Retina (tissue), 1 donor: ENCODE results near the gene CLEC18A.
"Not testable (repeated sequence)": the region's sequence is repeated elsewhere in the genome, so short reads cannot be mapped to it uniquely, and the experiment has no call there.

Experiments
- DNase-seq: peaks from one replicate; pipeline ENCODE4 v3.0.0-alpha.2; 2016

The CLEC18A gene

DNA sequence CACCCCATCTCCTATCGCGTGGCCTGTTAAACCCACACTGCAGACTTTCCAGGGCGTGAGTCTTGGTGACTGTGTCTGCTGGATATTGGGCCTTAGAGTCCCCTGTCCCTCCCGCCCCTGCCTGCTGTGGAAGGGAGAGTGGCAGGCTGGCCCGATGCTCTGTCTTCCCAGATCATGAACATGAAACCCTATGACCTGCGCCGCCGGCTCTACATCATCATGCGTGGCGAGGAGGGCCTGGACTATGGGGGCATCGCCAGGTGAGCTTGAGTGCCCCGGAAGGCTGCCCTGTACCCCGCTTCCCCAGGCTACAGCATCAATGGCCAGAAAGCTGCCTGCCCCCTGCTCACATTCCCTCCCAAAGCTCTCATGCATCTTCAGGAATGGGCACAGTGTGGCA, 19.5 kb upstream of the CLEC18A start:
- DNase-seq: no peak

DNA sequence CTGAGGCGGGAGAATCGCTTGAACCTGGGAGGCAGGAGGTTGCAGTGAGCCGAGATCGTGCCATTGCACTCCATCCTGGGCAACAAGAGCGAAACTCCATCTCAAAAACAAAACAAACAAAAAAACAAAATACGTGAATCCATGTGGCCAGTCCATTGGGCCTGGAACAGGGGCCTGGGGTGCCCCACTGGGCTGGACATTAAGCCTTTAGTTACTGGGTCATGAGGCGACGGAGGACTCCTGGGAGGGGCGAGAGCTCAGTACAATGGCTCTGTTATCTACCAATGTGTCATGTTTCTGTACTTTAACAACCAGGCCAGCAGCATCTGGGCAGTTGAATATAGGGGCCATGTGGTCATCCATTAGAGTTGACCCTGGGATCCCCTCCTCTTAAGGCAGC, 18.9 kb upstream of the CLEC18A start:
- no peak for DNase-seq

DNA sequence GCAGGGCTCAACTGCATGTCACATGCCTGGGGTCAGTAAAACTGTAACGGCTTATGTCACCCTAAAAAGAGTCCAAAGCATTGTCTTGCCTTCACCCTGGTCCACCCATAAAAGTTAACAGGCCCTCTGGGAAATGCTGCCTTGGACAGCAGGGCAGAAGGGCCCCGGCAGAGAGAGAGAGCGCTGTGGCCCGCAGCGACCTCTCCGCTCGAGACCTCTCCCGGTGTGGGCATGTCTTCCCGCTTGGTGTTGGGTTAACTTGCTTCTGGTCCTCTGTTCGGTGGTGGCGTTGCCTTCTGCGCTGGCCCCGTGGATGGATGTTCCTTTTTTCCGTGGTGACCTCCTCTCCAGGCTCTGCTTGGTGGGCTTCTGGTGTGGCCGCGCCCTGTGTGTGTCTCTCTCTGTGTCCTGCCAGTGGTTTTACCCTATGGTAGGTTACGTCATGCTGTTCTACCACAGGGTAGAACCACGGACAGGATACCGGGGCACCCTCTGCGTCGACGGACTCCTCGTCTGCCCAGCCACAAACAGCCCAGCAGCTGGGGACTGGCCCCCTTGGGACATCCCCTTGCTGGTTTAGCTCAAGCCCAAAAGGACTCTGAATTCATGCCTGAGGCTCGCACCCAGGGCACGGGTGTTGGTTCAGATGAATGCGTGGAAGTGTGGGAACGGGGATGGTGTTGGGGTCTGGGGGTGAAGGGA, 18.3 kb upstream of the CLEC18A start:
- DNase-seq: no peak

DNA sequence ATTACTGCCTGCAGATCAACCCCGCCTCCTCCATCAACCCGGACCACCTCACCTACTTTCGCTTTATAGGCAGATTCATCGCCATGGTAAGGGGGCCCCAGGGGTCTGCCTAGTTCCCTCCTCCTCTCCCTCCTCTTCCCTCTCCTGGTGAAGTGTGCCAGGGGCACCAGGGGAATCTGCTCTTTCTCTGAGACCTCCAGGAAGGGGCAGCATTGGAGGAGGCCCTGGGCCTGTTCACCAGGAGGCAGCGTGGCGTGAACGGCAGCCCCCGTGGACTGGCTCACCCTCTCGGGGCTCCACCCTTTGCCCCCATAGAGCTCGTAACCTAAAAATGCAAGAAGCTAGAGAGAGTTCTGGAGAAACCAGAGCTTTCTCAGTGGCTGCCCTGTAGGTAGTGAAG, 17.1 kb upstream of the CLEC18A start:
- no peak for DNase-seq

DNA sequence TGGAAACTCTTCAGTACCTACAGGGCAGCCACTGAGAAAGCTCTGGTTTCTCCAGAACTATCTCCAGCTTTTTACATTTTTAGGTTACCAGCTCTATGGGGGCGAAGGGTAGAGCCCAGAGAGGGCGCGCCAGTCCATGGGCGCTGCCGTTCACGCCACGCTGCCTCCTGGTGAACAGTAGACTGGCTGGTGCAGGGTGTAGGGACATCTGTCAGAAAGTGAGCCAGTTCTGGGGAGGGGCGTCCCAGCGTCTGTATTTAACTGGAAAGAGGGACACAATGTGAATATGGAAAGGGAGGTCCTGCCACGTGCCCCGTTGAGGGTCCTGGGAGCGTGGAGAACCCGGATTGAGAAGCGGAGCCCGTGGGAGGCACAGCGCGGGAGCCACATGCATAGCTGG, 16.4 kb upstream of the CLEC18A start:
- no peak for DNase-seq

DNA sequence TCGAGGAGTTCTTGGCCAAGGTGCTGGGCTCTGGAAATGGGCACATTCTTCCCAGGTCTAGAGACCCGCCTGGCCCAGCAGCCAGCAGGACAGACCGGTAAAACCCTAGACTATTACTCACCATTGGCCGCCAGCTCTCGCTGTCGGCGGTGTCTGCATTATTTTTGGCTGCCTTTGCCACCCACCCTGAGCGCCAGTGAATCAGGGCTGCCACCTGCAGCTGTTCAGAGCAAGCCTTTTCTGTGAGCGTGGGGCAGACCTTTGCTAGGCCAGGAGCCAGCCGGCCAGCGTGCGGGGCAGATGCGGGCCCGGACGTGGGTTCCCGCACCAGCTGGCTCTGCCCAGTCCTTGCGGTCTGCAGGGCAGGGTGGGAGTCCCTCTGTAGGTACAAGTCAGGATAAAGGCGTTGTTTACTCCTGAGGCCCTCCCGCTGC, 15.8 kb upstream of the CLEC18A start:
- no peak for DNase-seq

DNA sequence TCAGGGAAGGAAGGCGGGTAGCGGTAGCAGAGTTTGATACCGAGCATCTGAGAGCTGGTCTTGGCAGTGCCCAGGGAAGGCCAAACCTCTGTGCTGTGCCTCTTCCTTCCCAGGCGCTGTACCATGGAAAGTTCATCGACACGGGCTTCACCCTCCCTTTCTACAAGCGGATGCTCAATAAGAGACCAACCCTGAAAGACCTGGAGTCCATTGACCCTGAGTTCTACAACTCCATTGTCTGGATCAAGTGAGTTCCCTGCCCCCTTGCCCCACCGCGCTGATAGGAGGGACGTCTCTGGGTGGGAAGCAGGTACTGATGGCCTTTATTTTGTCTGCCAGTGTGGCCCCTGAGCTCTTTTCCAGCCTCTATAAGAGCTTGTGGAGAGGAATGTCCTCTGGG, 15.4 kb upstream of the CLEC18A start:
- no peak for DNase-seq

DNA sequence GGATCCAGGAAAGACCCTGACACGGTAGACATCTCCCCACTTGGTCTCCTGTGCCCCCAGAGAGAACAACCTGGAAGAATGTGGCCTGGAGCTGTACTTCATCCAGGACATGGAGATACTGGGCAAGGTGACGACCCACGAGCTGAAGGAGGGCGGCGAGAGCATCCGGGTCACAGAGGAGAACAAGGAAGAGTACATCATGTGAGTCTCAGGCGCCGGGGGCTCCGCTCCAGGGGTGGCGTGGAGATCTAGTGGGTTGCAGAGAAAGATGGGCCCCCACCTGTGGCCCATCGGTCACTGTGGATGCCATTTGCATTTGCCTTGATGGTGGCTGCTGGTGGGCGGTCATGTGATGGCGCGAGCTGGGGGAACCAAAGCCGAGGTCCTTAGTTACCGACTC, 14.9 kb upstream of the CLEC18A start:
- DNase-seq: no peak

DNA sequence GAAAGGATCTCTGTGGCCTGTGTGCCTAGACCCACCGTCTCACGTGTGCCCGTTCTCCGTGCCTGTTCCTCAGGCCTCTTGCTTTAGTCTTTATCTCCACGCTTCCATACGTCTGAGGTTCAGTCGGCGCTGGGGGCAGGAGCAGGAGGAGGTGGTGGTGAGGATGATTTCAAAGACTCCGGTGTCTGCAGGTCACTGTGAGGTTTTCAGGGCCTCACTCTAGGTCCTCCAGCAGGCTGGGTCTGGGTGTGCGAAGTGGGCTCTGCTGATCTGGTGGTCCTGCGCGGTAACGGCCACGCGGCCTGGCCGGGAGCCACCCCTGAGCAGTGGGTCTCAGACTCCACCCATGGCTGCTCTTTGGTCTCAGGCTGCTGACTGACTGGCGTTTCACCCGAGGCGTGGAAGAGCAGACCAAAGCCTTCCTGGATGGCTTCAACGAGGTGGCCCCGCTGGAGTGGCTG, 14.4 kb upstream of the CLEC18A start:
- no peak for DNase-seq

DNA sequence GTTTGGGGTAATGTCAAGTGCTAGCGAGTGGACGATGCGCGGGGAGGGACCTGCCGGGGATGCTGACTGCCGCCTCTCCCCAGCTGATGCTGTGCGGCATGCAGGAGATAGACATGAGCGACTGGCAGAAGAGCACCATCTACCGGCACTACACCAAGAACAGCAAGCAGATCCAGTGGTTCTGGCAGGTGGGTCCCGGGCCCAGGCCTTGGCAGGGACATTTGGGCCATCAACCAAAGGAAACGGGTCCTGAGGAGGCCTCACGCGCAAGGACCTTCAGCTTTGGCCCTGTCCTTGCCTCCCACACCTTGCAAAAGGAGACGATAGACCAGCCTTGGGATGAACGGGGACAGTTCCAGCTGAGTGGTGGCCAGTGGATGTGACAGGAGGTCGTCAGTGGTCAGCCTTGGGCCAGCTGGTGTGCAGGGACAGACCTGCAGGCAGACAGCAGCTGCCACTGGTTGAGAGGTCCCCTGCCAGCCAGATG, 13.6 kb upstream of the CLEC18A start:
- peak; percentile 49 for DNase-seq

DNA sequence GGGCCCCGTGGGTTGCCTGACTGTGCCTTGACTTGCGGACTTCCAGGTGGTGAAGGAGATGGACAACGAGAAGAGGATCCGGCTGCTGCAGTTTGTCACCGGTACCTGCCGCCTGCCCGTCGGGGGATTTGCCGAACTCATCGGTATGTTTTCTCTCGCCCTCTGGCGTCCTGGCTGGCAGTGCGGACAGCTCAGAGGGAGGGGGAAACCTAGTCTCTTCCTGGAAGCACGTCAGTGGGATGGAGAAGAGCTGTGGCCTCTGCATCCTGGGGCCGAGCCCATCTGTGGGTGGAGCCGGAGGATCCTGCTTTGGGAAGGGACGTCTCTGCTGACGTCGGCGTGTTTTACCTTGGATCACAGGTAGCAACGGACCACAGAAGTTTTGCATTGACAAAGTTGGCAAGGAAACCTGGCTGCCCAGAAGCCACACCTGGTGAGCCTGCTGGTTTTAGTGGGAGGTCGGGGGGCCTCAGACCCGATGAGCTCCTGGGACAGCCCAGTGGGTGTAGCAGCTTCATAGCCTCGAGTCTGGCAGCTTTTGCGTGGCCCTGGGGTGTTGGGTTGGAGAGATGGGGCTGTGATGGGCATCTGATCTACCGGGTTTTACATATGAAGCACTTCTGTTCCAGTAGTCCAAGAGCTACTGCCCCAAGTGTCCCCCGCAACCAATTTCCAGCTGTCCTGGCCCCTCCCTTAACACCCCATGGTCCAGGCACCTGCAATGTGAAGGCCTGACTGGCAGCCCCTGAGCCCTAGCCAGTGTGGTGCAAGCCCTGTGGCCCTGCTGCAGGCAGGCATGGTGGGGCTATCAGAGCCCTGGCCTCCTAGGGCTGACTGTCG, 11.9 kb upstream of the CLEC18A start:
- DNase-seq: no peak

DNA sequence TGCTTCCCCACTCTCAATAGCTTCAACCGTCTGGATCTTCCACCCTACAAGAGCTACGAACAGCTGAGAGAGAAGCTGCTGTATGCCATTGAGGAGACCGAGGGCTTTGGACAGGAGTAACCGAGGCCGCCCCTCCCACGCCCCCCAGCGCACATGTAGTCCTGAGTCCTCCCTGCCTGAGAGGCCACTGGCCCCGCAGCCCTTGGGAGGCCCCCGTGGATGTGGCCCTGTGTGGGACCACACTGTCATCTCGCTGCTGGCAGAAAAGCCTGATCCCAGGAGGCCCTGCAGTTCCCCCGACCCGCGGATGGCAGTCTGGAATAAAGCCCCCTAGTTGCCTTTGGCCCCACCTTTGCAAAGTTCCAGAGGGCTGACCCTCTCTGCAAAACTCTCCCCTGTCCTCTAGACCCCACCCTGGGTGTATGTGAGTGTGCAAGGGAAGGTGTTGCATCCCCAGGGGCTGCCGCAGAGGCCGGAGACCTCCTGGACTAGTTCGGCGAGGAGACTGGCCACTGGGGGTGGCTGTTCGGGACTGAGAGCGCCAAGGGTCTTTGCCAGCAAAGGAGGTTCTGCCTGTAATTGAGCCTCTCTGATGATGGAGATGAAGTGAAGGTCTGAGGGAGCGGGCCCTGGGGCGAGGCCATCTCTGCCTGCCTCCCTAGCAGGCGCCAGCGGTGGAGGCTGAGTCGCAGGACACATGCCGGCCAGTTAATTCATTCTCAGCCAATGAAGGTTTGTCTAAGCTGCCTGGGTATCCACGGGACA, 11.1 kb upstream of the CLEC18A start:
- no peak for DNase-seq

DNA sequence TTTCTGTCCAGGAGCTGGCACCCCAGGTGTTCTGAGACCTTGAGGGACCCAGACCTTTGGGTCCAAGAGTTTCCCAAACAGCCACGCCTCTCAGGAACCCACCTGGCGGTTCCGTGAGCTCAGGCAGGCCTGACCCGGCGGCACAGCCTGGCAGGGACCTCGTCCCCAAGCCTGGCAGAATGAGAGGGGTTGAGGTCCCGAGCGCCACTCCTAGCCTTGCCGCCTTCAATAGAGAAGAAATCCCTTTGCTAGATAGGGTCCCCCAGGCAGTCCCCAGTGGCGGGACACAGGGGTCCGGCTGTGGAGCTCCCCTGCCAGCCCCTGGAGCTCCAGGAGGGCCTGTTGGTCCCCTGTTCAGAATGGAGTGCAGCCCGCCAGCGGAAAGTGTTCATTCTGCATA, 10.5 kb upstream of the CLEC18A start:
- DNase-seq: no peak

DNA sequence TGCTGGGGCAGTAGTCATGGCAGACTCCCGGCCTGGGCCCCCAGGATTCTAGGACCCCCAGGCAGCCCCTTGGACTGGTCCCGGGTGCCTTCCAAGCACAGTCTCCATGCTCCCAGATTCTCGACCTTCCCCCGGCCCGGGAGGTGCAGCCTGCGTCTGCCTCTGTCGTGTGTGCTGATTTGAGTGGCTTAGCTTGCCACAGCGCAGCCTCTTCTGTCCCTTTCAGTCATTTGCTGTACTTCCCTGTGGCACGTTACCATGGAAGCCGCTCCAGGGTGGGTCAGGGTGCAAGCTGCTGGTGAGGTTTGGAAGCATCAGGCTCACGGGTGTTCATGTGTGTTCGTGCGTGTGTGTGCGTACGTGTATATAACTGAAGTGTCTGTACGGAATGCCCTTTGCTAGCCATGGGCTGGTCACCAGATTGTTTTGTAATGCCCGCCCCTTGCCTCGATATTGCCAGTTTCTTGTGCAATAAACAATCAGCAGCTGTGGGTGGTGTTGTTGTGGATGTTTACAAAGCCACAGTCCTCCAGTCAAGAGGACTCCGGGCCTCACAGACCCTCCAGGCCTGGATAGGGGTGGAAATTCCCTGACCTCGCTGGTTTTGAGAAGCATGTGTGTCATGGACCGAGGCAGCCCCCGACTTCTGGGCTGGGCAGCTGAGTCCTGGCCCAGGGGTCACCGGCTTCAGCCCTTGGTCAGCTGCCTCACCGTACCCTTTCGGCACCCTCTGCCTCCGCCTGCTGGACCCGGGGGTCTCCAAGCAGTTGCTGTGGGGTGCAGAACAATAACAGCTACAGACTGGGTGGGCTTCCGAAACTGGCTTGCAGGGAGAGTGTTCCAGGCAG, 9.7 kb upstream of the CLEC18A start:
- DNase-seq: no peak

DNA sequence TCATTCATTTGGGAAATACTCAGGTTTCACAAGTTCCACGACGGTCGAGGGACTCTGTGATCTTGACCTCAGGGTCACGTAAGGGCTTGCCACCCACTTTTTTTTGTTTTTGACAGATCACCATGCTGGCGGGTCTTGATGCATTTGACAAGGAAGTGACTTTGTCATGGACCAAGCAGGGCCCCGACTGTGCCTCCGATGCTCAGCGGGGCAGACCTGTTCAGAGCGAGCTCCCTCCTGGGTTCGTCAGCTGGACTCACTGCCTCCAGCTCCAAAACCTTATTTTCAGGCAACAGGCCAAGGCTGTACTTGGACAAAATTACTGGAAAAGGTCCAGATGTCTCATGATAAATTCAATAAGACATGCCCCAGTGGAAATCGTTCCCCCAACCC, 9.0 kb upstream of the CLEC18A start:
- DNase-seq: no peak

DNA sequence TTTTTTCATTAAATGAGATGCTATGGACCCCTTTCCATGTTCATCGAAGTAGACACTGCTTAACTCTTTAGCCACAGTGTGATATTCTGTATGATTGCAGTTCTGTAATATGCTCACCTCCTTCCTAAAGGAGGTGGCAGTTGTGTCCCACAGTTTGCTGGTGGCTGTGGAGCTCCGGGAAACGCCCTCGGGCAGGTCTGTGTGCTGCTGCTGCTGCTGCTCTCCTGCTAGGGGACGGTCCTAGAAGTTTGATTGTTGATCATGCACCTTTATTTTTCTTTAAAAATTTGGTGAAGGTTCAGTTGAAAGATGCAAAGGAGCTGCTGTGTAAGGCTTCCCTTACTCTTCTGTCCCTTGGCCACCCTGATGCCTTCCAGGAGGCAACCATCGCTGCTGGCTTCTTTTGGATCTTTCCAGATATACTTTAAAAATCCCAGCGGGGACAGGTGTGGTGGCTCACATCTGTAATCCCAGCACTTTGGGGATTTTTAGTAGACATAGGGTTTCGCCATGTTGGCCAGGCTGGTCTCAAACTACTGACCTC, 8.4 kb upstream of the CLEC18A start:
- DNase-seq: no peak

DNA sequence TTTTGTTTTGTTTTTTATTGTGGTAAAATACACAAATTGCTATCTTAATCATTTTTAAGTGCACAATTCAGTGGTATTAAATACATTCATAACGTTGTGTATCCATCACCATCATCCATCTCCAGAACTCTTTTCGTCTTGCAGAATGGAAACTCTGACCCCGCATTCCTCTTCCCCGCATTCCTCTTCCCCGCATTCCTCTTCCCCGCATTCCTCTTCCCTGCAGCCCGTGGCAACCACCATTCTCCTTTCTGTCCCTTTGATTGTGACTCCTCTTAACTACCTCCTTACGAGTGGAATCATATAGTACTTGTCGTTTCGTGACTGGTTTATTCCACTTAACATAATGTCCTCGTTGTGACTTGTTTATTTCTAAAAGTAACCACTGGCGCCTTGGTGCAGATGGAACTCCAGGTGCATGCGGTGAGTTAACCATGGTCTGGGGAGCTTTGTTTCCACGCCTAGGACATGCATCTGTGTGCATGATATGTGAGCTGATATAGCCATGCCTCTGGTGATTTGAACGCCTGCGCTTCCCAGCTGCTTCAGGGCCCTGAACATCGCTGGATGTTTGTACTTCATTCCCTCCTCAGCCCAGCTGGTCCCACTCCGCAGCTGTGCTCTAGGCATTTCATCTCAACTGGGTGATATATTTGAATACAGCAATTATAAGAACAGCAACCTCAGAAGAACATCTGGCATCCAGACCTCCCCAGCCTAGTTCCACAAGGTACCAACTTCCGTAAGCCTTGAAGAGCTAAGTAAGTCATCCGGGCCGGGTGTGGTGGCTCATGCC, 7.7 kb upstream of the CLEC18A start:
- not testable (repeated sequence) for DNase-seq

DNA sequence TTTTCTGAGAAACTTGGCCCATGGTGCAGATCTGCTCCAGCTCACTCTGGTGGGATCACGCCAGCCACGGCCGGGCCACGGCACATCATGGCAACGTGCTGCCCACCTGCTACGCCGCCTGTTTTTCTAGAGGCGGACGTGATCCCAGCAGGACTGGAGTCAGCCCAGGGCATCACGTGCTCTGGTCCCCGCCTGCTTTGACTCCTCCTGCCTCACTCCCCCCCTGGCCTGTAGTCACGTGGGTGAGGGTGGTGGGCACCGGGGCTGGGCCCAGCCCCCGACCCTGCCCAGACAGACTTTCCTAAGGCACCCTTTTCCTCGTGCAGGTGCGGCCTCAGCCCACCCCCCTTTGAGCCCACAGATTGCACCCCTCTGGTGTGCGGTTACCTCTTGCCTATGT, 723 bp upstream of the CLEC18A start:
- DNase-seq: not testable (repeated sequence)

DNA sequence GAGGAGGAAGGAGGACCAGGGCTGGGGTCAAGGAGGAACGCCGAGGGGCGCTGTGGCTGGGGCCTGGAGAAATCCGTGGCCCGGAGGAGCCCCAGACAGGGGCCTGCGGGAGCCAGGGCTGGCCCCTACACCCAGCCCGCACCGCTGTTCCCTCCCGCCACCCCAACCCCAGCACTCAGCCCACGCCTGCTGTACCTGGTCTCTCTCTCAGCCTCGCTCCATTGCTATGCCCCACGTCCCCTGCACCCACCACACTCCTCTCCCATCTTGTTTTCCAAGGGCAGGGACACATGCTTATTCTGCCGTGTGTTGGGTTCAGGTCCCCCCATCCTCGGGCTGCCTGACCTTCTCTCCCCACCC, 518 bp downstream of the CLEC18A start:
- DNase-seq: not testable (repeated sequence)

DNA sequence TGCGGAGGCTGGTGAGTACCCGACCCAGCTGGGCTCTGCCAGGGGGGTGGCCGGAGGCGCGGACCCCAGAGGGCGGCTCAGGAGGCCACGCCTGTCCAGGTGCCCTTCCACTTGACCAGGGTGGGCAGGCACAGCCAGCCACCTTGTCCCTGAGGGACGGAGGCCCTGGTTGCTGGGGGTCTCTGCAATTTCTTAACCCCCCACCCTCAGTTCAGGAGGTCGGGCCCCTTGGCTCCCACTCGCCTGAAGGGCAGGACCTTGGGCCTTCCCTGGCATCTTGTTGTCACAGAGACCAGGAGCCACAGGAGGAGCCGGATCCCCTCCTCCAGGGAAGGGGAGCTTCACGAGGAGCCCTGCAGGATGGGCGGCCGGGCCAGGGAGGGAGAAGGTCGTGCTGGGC, 982 bp downstream of the CLEC18A start:
- not testable (repeated sequence) for DNase-seq
